Bronchial epithelial cell (primary cell): ENCODE measurements around the gene CEND1. TPM values are rescaled to one million over a fixed set of nuclear protein-coding genes. Genes with fewer than 3 reads are reported as not detected.

Source experiments
- DNase-seq: peaks from one replicate; pipeline ENCODE4 v3.0.0-alpha.2; 2010; ENCODE audit warnings: low read depth
- FAIRE-seq: peaks from 2 replicates; lab custom pipeline; 2011; peaks lifted over from hg19 to GRCh38; lab: Jason Lieb, UNC
- H3K27me3 ChIP-seq: 2 replicates; pipeline ENCODE4 v1.5.1; 2011; ENCODE audit warnings: low read length; ENCODE audit not compliant: control insufficient read depth, insufficient read depth
- H3K36me3 ChIP-seq: 2 replicates; pipeline ENCODE4 v1.5.1; 2011; ENCODE audit warnings: low read length; ENCODE audit not compliant: control insufficient read depth, insufficient read depth
- H3K4me3 ChIP-seq: 2 replicates; pipeline ENCODE4 v1.5.1; 2011; ENCODE audit warnings: mild to moderate bottlenecking, low read depth, low read length, control low read depth
- total RNA-seq: library from RNA; depleted of rRNA; stranded (reverse); fragments of >200 nt; gene quantifications from 2 replicates; pipeline ENCODE4 v1.2.1, GENCODE V29; 2014
- TF ChIP-seq, protein P1 (sequence below): IDR thresholded peaks from 2 replicates; pipeline ENCODE4 v1.5.1; 2011; ENCODE audit warnings: mild to moderate bottlenecking, moderate library complexity, low read length, control low read depth, inconsistent platforms; ENCODE audit not compliant: insufficient read depth, severe bottlenecking

The CEND1 gene
- total RNA-seq, 1 donor from 2014 or later: not detected

DNA sequence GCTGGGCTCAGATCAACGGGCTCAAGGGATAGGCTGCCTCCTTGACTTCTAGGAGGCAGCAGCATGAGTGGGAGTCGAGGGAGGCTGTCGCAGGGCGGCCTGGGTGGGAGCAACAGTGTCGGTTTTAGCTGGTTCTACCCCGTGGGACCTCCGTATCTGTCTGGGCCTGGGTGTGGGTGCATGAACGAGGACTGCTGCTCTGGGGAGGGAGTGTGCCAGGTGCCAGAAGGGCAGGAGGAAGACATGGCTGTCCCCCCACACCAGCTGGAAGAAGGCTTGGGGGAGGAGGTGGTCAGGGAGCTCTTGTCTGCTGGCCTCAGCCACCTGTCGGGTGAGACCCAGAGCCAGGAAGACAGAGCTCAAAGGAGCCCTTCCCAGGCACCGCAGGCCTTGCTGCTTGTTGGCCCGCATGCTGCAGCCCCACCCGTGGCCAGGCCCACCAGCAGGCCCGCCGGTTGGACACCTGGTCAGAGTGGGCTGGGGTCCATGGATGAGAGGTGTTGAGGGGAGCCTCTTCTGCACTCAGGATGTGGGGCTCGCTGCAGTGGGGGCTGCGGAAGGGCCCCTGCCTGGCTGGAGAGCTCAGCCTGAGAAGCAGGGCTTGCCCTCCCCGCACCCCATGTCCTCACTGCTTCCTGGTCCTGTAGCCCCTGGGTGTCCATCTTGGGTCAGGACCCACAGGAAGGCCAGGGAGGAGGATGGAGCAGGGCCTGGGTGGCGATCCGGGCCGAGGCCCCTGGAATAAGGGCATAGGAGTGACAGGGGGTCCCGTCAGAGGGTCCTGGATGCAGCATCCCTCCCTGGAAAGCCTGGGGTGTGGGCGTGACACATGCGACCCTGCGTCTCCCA is 3.4 kb downstream of the CEND1 start:
- Histone ChIP-seq H3K4me3 (no peak overlapping the region), H3K27me3 (peaks cover 3% of the 10 kb centered on the region), H3K36me3 (no peaks in the 10 kb centered on the region)
- DNase-seq (no peak), FAIRE-seq (no peak)
- TF ChIP-seq, protein P1, sequence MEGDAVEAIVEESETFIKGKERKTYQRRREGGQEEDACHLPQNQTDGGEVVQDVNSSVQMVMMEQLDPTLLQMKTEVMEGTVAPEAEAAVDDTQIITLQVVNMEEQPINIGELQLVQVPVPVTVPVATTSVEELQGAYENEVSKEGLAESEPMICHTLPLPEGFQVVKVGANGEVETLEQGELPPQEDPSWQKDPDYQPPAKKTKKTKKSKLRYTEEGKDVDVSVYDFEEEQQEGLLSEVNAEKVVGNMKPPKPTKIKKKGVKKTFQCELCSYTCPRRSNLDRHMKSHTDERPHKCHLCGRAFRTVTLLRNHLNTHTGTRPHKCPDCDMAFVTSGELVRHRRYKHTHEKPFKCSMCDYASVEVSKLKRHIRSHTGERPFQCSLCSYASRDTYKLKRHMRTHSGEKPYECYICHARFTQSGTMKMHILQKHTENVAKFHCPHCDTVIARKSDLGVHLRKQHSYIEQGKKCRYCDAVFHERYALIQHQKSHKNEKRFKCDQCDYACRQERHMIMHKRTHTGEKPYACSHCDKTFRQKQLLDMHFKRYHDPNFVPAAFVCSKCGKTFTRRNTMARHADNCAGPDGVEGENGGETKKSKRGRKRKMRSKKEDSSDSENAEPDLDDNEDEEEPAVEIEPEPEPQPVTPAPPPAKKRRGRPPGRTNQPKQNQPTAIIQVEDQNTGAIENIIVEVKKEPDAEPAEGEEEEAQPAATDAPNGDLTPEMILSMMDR: no peak

DNA sequence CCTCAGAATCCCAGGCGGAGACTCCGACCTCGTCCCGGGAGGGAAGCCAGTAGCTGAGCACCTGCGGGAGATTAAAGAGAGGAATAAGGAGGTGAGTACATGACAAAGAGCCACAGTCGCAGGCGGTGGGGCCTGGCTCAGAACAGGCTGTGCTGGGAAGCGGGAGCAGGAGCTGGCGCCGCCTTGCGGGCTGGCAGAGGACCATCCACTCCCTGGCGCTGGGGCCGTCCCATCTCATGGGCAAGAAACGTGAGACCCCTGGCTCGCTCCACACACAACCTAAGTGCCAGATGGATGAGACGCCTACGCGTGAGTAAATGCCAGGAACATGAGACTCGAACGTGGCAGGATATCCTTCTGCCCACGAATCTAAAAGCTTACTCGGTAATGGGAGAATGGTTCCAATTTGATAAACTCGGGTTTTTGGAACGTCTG is 6.3 kb downstream of the CEND1 start:
- TF ChIP-seq, protein P1: peak; percentile 94
- no peaks in the 10 kb centered on the region for H3K27me3 ChIP-seq
- peak; percentile 77 for DNase-seq
- no peak overlapping the region for H3K4me3 ChIP-seq
- FAIRE-seq: no peak
- H3K36me3 ChIP-seq: peaks cover 8% of the 10 kb centered on the region

DNA sequence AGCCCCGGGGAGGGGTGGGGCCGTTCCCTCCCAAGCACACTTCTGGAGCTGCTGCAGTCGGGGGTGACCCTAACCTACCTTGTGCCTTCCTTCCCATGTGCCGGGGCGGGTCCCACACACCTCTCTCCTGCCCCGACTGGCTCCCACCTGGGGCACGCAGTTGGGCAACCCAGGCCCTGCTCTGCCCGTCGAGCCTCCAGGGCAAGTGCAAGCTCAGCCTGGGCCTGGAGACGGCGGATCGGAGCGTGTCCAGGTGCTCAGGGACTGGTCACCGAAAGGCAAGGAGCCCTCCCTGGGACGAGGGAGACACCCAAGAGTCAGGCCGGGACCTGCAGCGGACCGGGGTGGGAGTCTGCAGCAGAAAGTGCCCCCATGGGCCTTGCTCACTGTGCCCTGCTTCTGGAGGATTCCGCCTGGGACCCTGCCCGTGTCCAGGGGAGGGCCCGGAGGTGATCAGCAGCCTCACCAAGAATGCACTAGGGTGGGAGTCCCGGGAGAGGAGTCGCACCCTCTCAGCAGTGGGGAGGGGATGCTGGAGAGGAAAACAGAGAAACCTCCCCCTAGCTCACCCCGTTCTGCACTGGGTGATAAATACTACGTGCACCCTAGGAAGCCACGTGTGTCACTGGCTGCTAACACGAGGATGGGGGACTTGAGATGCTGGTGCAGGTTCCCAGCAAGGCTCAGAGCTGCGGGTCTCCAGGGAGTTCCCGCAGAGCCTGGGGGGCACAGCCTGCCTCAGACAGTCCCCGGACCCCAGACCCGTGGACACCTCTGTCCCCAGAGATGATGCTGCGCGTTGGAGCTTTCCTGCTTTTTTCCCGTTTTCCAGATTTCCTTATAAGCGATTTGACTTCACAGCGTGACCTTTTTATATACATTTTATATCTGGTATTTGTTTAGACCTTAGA is 7.4 kb downstream of the CEND1 start:
- TF ChIP-seq, protein P1: no peak
- no peaks in the 10 kb centered on the region for H3K27me3 ChIP-seq
- peaks cover 8% of the 10 kb centered on the region for H3K36me3 ChIP-seq
- no peak overlapping the region for H3K4me3 ChIP-seq
- no peak for FAIRE-seq
- DNase-seq: no peak

DNA sequence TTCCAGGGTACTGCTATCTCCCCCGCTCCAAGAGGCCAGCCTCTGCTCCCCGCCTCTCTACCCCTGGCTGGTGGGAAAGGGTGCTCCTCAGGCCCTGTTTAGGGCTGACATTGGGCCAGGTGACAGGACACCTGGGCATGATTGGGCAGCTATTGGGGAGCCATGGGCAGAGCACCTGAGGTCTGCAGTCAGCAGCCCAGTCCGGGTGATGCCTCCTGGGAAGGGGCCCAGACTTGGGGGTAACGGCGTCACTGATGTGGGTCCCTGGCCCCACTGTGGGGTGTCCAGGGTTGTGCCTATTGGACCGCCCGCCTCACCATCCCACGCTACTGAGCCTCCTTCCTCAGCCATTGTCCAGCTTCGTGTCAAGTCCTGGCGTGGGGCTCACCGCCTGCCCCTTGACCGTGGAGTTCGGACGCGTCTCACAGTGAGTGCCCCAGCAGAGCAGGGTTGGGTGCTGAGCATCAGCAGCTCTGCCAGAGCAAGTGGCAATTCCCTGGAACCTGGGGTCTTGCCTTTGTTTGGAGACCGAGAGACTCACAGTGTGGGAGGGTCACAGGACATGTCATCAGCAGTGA is 9.8 kb downstream of the CEND1 start:
- Histone ChIP-seq H3K4me3 (no peak overlapping the region), H3K36me3 (peaks cover 10% of the 10 kb centered on the region), H3K27me3 (no peaks in the 10 kb centered on the region)
- TF ChIP-seq, protein P1: no peak
- FAIRE-seq (no peak), DNase-seq (no peak)

DNA sequence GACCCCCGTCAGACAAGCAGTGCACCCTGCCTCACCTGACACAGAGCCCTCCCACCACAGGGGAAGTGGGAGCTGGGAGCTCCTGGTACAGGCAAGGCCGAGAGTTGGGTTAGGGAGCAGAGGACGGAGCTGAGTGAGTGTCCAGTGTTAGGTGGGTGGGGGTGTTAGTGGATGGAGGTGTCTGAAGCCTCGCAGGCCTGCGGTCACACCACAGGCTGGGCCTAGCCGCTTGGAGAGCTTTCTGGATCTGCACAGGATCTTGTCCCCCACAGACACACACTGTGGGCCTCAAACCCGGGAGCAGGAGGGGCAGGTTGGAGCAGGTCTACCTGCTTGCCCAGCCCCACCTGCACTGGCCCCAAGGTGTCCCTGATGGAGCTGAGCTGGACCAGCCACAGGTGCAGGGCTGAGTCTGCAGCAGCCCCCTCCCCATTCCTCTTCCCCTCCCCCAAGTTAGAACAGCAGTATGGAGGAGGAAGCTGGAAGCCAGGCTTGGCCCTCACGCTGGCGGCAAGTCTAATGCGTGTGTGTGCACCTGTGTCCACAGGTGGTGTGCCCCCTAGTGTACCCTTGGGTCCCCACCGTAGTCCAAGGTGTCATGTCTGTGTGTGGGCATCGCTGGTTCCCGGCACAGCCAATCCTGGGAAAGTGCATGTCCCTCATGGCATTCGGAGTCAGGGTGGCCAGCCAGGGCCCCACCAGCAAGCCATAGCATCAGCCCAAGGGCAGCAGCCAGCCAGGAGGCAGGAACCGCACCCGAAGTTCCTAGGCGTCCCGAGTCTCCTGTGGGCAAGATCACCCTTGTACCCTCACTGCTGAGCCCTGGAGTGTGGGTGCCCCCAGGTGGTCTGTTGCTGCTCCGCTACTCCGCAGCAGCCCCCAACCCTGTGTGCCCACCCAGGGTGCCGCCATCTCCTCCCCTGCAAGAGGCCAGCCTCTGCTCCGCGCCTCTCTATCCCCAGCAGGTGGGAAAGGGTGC is 10.6 kb downstream of the CEND1 start:
- TF ChIP-seq, protein P1: no peak
- Histone ChIP-seq H3K27me3 (no peaks in the 10 kb centered on the region), H3K4me3 (no peak overlapping the region), H3K36me3 (peaks cover 14% of the 10 kb centered on the region)
- FAIRE-seq (no peak), DNase-seq (no peak)
